EL (cell line): Measurements from ENCODE around the gene TBC1D8.
A peak's percentile ranks its signal among the peaks of the same experiment; 100 is the strongest.

ENCODE experiments used
- DNase-seq: peaks from one replicate; pipeline ENCODE4 v3.0.0-alpha.2; 2016

The TBC1D8 gene

DNA sequence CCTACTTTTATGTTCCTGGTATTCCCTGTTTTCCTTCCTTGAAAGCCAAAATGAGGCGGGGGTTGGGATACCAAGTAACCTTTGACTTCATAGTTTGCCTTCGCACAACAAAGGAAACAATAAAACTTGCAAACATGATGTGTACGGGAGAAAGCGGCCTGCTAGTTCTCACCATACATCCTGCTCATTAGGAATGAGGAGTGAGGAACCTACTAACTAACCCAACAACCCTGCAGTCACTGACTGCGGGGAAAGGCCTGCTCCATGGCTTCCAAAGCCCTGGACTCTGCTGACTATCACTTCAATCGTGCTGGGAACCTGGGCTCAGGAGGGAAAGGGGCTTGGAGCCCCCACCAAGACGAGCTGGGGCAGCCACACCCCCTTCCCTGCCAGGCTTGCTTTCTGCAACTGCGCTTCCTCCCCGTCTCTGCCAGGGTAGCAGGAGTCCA is 124.9 kb downstream of the TBC1D8 start:
- no peak for DNase-seq

DNA sequence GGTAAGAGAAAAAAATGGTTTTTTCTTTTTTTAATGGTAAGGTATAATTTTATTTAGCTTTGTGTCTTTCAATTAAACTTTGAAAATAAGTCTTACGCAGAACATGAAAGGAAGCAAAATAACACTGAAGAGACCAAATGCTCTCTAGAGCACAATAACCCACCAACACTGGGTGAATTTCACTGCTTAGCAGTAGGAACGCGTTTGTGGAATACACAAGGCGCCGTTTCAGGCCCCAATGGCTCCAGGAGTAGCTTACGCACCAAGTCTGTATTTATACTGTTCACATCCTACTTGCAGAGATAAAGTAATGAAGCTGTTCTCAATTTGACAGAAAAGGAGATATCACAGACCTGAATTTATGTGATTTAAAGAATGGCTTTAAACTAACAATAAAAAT is 125.6 kb downstream of the TBC1D8 start:
- no peak for DNase-seq

DNA sequence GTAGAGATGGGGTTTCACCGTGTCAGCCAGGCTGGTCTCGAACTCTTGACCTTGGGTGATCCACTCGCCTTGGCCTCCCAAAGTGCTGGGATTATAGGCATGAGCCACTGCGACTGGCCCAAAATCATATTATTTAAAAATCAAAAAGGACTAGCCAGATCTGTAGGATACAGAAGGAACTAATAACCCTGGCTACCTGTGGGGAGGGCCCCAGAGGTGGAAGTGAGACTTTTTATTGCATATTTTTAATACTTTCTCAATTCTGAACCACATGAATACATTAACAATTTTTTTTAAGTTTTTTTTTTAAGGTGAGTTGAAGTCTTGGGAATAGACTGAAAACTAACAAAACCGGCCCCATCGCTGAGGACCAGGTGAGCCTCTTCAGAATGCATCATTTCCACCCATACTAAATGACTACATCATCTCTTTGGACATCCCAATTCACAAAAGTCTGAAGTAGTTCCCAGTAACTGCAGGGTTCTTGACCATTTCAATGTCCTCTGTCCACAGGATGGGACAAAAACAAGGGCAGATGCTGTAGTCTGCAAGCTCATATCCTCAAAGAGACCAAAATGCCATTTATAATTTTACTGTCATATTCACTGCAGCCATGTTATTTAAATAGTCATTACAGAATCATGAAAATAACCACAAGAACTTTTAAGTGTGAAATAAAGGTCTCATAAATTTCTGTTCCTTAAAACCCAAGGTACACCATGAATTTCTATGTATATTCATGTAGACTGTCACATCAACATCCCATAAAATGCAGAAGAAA is 127.7 kb downstream of the TBC1D8 start:
- DNase-seq, result no peak

DNA sequence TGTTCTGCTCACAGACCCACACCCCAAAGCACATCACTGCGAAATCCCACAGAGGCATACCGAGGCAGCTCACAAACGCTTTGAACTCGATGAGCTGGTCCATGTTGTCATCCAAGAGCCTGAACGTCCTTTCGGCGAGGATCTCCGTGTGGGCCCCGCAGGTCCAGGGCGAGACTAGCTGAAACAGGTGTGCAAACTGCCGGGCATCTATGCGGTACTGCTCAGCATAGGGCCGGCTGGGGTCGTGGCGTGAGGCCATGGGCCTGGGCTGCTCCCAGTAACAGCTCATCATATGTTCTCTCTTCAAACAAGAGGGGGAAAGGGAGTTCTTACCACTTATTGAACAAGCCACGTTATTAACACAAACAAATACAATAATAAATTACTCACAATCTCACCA is 129.0 kb downstream of the TBC1D8 start:
- no peak for DNase-seq

DNA sequence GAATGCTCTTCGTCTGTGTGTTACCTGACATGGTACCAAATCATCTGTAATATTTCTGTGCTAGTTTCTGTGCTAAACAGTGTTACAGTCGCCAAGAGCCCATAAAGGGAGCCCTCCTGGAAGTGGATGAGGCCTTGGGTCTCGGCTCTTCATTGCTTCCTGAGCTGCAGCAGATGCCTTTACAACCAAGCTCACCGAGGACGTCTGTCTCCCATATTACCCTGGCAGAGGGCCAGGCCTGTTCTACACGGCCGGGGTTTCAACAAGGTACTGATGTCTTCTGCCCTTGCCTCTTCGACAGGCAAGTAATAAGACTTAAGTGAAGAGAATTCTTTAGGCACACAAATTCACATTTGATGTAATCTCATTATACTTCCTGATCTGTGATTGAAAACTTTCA is 132.2 kb downstream of the TBC1D8 start:
- DNase-seq, result no peak

DNA sequence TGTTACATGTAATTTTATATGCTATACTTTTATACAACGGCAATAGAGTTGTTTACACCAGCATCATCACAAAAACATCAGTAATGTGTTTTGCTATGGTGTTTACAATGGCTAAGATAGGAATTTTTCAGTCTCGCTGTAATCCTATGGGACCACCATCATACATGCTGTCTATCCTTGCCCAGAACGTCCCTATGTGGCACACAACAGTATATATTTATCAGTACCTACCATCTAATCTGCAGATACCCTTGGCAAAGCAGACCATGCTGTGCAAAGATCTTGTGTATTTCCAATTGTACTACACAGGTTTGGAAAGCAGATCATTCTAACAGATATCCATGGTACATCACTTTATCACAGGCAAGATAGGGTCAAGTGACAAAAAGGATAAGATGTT is 133.8 kb downstream of the TBC1D8 start:
- DNase-seq, result no peak

DNA sequence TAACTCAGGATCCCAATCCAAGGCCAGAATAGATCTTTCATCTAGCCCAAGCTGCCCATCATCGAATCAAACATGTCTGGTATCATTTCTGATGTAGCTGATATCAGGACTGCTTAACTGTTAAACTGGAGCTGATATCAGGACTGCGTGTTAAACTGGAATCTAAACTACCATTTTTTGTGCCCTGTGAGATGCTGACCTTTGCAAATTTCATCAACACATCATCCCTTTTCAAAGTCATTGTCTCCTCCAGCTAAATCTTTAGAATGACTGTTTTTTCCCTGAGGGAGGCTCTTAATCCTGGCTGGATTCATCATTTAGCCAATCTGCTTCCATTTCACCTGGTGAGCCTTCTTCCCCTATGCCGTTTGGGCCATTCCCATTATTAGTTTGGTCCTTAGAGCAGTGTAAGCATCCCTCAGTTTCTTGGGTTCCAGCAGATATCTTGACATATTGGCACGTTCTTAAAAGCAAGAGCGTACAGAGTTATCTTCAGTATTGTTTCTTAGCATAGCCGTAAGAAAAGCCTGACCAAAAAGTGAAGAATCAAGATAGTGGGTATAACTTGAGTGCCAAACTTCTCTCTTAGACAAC is 136.8 kb downstream of the TBC1D8 start:
- DNase-seq, result no peak

DNA sequence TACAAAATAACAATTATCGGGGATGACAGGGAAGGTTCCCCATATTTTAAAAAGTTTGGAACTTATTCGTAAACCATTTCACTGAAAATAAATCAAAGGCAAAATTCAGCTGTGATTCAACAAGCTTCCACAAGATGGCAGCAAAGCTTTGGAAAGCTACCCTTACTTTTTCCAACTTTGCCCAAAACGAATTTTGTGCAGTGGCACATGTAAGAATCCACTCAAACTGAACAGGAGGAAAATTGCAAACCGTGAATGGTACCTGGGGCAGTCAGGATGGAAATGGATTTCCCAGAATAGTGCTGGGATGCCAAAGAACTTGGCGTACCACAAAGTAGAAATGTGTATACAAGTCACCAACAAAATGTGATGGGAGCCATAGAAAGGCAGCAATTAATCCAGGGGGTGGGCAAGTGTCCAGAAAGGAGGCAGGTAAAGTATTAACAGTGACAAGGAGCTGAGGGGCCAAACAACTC is 138.4 kb downstream of the TBC1D8 start:
- peak; percentile 54 for DNase-seq

DNA sequence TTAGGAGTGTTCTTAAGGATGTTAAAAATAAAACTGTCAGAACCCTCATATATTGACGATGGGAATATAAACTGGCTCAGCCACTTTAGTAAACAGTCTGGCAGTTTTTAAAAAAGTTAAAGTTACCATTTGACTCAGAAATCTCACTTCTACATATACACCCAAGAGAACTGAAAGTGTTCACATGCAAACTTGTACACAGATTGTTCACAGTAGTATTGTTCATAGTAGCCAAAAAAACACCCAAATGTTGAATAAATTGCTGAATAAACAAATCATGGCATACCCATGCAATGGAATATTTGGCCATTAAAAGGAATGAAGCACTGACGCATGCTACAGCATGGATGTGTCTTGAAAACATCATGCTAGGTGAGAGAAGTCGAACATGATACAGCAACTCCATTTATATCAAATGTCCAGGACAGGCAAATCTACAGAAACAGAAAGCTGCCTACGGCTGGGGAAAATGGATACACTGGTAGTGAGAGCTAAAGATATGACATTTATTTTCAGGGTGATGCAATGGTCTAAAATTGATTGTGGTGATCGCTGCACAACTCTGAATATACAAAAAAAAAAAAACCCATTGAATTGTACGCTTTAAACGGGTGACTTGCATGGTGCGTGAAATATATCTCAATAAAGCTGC is 139.0 kb downstream of the TBC1D8 start:
- no peak for DNase-seq

DNA sequence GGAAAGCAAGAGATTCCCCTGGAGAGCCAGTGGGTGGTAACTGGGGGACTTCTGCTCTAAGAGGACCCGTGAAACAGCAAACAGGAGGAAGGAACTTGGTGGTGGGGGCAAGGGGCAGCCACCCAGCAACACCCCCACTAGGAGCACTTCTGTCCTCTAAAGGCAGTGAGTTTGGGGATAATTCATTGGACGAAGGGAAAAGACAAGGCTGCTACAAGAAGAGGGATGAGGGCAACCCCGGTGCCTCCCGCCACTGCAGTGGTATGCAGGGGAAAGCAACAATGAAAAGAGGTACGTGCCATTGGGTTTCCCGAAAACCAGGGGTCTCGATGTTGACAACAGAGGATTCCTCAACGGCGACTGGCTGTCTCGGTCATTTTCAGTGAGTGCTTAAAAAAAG is 140.0 kb downstream of the TBC1D8 start:
- no peak for DNase-seq

DNA sequence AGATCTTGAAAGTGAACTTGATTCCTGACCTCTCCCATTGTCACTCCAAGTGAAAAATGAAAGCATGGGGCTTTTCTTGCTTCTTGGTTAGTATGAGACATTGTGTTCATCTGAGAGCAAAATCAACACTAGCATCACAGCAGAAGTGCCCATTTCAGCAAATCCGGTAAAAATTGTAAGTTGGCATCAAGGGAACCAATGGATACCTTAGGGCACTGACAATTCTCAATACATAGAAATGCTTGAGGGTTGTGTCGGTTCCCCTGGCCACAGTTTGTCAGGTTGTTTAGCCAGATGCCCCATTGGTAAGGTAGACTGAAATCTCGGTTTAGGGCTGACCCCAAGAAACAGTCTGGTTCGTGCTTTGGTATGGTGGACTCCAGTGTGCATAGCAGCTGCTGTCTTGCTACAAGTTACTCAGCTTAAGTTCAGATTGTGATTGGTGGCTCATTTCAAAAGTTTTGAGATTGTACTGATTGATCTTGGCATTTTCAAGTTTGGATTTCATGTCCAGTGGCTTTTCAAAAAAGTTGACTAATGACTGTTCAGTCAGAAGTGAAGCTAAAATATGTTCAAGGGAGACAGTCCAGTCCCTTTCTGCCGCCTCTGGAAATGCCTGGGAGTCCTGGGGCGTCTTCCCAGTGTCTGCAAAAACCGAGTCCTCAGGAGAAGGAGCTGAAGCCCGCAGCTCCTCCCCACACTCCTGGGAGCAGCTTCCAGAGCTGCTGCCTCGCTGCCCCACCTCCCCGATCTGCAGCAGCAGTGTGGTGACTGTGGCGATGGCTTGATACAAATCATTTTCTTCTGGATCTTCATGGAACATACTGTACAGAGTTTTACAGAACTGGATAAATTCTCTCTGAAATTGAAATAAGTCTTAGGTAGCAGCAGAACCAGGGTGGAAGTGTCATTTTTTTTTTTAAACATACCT is 143.5 kb downstream of the TBC1D8 start:
- DNase-seq, result peak; percentile 15

DNA sequence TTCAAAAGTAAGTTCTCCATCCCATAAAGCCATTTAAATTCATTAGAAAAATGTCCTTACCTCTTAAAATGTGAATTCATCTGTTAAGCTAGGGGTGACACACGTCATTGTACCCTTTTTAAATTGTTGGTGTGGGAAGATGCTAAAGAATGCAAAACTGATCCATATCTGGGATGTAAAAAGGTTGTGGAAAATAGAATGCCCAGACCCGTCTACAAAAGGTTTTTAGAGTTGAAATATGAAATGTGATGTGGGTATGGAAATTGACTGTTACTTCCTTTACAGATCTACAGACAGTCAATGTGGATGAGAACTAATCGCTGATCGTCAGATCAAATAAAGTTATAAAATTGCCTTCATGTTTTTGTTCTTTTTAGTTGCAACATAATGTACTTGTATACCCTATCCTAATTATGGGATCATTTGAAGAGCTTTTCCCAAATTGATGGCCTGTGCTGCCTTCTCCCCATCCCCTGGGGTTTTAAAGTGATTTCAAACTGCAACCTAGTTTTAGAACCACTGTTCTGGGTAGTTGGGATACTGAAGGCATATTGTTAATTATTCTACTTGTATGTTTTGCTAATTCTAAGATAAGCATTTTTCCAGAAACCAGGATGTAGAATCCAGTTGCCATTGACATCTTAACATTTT is 145.0 kb downstream of the TBC1D8 start:
- no peak for DNase-seq

DNA sequence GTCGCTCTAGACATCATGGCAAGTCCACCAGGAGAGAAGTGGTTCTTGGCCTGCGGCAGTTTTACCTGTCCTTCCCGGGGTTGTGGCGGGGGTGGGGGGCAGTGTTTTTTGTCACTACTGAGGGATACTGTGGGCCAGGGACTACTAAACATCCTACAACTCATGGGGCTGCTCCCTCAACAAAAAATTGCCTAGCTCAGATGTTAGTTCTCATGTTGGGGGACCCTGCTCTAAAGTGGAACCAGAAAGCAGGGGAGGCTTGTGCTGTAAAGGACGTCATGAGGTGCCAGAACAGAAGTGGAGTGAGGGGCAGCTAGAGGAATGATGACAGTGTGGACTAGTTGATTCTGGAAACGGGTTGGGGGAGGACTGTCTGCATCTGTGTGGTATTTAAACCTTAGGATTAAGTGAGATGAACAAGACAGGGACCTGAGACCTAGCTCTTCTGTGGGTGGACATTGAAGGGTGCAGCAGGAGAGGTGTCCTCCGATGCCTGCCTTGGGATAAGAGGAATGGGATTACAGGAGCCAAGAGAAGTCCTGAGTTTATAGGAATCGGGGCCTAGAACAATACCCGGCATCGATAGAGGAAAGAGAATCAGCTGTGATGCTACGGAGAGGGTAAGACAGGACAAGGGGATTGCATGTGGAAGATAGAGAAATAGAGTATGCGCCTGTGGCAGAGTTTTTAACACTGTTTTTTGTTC is 146.4 kb downstream of the TBC1D8 start:
- no peak for DNase-seq

DNA sequence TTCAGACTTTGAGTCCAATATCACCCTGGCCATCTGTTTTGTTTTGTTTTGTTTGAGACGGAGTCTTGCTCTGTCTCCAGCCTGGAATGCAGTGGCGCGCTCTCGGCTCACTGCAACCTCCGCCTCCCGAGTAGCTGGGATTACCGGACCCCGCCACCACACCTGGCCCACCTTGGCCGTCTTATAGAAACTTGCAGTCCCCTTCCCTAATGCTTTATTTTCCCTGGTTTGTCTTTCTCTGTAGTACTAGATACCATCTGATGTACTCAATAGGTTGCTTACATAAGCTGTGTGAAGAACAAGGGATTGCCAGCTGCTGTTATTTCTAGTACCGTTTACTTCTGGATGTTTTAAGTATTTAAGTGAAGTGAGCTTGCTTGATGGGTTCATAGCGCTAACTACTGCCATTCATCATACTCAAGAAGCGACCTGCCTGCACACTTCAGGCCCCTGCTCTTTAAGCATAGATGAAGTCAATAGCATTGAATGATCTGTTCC is 147.9 kb downstream of the TBC1D8 start:
- DNase-seq, result no peak

DNA sequence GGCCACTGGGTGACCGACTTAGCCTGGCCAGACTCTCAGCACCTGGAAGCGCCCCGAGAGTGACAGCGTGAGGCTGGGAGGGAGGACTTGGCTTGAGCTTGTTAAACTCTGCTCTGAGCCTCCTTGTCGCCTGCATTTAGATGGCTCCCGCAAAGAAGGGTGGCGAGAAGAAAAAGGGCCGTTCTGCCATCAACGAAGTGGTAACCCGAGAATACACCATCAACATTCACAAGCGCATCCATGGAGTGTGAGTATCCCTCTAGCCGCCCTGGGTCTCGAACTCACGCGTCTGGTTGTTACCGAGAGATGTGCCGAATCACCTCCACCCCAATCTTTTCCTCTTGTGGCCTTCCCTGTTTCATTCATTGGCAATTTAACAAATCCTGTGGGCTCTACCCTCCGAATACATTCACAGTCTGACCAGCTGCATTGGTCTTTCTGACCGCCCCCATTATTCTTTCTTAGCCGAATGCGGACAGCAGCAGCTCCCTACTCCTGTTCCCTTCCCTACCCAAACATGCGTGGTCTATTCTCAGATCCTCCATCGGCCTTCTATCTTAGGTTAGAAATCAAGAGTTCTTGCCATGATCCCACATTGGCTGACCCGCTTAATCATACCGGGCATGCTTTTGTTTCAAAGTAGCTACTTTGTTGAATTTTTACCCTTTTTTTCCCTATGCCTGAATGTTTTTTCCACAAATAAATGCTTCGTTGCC is 148.5 kb downstream of the TBC1D8 start:
- peak; percentile 14 for DNase-seq

DNA sequence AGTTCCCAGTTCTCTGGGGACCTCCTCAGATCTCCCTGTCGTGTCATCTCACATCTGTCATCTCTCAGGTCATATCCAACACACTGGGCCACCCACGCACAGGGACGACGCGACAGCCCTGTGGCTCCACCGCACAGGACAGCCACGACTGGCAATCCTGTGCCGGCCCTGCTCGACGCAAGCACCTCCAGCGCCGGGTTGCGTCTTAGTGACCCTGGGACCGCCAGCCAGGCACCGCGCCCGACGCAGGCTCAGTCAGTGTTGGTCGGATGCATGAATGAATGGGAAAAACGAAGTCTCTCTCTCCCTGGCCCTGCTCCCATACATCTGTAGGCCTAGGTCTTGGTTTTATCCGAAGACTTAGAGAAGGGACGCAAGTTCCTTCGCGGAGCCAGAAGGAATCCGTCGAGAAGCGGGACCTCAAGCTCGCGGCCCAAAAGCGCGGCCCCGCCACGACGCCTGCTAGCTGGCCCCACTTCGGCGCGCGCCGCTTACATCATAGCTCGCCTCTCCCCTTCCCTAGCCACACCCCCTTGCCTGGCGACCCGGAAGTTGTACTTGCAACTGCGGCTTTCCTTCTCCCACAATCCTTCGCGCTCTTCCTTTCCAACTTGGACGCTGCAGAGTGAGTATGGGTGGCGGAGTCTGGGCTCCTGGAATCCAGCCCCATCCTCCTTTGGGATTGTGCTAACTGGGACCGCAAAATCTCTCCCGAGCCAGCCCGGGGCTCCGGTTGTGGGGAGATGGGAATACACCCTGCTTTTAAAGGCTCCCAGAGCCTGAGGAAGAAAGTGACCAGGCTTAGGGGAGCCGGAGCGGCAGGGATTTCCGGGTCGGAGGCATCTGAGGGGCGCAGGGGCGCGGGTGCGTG is 149.3 kb downstream of the TBC1D8 start, which contains the start of gene RPL31:
Gene RPL31 (plus strand): TSS at position 599 of the 871 bp plus-strand sequence. CDS start 413 bp downstream, outside the sequence.
- DNase-seq, result peak; percentile 97

DNA sequence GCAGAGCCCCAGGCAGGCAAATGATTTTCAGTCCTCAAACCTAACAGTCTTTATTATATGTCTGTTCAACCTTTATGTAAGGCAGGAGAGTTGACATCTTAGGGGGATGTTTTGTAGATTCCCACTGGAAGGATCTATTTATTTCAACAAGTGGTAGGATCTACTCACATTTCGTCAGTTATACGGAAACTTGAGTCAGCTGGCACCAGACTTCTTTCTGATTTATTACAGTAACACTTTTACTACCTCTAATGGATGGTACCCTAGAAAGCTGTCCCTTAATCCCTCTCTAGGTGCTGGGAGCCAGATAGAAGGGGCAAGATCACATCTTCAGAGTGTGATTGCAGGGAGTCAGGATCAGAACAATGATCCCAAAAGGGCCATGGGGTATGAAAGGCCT is 151.2 kb downstream of the TBC1D8 start:
- DNase-seq, result no peak

DNA sequence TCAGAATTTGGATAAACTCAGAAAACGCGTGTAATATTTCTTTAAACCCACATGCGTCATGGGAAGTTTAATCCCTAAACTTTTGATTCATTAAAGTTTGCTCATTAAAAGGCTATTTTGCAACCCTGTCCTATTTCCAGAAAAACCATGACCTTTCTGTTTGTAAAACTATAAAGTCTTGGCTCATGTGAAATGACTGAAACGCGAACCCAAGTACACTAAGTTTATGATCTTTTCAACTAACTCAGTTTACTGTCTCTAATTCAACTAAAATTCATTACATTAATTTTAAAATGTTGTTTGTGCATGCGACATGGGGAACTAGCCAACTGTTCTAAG is 153.0 kb downstream of the TBC1D8 start:
- DNase-seq, result no peak

DNA sequence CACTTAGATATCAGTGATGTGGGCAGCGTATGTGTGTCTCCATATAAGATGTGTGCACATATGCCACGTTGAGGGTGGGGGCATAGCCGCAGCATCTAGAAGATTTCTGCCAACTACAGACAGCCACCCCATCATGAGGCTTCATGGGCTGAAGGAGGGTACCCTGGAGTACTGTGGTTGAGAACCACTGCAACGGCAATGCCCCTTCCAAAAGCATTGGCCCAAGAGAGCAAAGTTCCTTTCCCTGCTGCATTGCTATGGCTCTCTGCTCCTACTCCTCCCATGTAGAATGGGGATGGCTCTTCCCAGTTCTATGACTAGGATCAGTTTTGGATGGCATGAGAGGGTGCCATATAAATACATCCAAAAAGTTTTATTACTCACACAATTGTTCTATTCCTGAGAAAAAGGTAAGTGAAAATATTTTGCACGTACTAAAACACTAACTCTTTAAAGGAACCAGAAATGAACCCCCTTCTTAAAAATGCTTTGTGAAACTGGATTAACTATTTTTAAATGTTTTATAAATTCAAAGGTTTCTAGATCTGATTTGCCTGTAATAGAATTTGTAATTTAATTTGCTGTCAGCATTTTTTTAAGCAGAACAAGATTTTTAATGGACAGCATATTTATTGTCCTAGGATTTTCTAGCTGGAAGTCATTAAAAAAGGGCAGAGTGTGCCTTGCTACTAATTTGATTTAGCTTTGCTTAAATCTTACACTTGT is 153.5 kb downstream of the TBC1D8 start:
- no peak for DNase-seq
